GM19397 (cell line): ENCODE results near the gene FAM78A.

Experiments
- ATAC-seq: cut with Tn5 transposase; IDR thresholded peaks from one replicate; pipeline ENCODE4 v1.9.1; 2021; ENCODE audit warnings: mild to moderate bottlenecking, moderate library complexity; ENCODE audit not compliant: unreplicated experiment

FAM78A gene

GRCh38 chr9:131240047-131240921 lies 36.0 kb downstream of the FAM78A start:
- ATAC-seq: no peak

GRCh38 chr9:131239161-131239975 lies 36.9 kb downstream of the FAM78A start:
- no peak for ATAC-seq

- ATAC-seq: no peak
These were observed 37.8 kb downstream of the FAM78A start for GRCh38 chr9:131238402-131239021.

GRCh38 chr9:131237931-131238401 lies 38.3 kb downstream of the FAM78A start:
- ATAC-seq: peak; percentile 73

GRCh38 chr9:131237291-131237690 lies 39.0 kb downstream of the FAM78A start:
- no peak for ATAC-seq

- ATAC-seq: no peak
These were observed 39.5 kb downstream of the FAM78A start for GRCh38 chr9:131236761-131237160.

GRCh38 chr9:131236161-131236560 lies 40.1 kb downstream of the FAM78A start:
- no peak for ATAC-seq

GRCh38 chr9:131235480-131235851 lies 40.8 kb downstream of the FAM78A start:
- ATAC-seq: no peak

GRCh38 chr9:131234799-131235479 lies 41.4 kb downstream of the FAM78A start:
- ATAC-seq: no peak

GRCh38 chr9:131233995-131234394 lies 42.3 kb downstream of the FAM78A start:
- no peak for ATAC-seq

- no peak for ATAC-seq
These were observed 42.8 kb downstream of the FAM78A start for GRCh38 chr9:131233556-131233955.

- no peak for ATAC-seq
These were observed 47.3 kb downstream of the FAM78A start for GRCh38 chr9:131228988-131229387.

- ATAC-seq: no peak
These were observed 48.3 kb downstream of the FAM78A start for GRCh38 chr9:131227959-131228460.

- no peak for ATAC-seq
These were observed 49.0 kb downstream of the FAM78A start for GRCh38 chr9:131227112-131227958.

GRCh38 chr9:131226226-131226625 lies 50.1 kb downstream of the FAM78A start:
- no peak for ATAC-seq

GRCh38 chr9:131222460-131222859 lies 53.9 kb downstream of the FAM78A start:
- no peak for ATAC-seq

- no peak for ATAC-seq
These were observed 55.8 kb downstream of the FAM78A start for GRCh38 chr9:131220485-131220884.

- no peak for ATAC-seq
These were observed 57.9 kb downstream of the FAM78A start for GRCh38 chr9:131218370-131218769.

- ATAC-seq: no peak
These were observed 58.8 kb downstream of the FAM78A start for GRCh38 chr9:131217331-131218031.
